ENCODE results near the gene ZPR1. TPM values are rescaled to one million over a fixed set of nuclear protein-coding genes. Genes with fewer than 3 reads are reported as not detected.

Gene ZPR1
- polyA plus RNA-seq, 1 donor = 41.3 TPM

DNA sequence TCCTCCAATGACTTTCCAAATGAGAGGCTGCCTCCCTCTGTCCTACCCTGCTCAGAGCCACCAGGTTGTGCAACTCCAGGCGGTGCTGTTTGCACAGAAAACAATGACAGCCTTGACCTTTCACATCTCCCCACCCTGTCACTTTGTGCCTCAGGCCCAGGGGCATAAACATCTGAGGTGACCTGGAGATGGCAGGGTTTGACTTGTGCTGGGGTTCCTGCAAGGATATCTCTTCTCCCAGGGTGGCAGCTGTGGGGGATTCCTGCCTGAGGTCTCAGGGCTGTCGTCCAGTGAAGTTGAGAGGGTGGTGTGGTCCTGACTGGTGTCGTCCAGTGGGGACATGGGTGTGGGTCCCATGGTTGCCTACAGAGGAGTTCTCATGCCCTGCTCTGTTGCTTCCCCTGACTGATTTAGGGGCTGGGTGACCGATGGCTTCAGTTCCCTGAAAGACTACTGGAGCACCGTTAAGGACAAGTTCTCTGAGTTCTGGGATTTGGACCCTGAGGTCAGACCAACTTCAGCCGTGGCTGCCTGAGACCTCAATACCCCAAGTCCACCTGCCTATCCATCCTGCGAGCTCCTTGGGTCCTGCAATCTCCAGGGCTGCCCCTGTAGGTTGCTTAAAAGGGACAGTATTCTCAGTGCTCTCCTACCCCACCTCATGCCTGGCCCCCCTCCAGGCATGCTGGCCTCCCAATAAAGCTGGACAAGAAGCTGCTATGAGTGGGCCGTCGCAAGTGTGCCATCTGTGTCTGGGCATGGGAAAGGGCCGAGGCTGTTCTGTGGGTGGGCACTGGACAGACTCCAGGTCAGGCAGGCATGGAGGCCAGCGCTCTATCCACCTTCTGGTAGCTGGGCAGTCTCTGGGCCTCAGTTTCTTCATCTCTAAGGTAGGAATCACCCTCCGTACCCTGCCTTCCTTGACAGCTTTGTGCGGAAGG, 44.8 kb upstream of the ZPR1 start:
- peaks cover 10% of the 10 kb centered on the region for H3K36me3 ChIP-seq (ENCODE audit: control insufficient read depth, insufficient read depth, low read length)
- H3K27me3 ChIP-seq (ENCODE audit: control insufficient read depth, insufficient read depth, low read length) = no peaks in the 10 kb centered on the region
- no peaks in the 10 kb centered on the region for H3K9me3 ChIP-seq (ENCODE audit: control insufficient read depth, low read depth, low read length)
- peak overlapping the region; percentile 21 for H3K4me3 ChIP-seq (ENCODE audit: low read length)
- no peak for DNase-seq
- H3K4me1 ChIP-seq (ENCODE audit: control insufficient read depth, insufficient read depth, low read length) = peaks cover 61% of the 10 kb centered on the region
- WGBS (ENCODE audit: insufficient coverage, low lambda C conversion rate) = no CpG with 5 or more reads among the region's 13 CpGs
- H3K27ac ChIP-seq (ENCODE audit: low read length) = peak overlapping the region; percentile 97

DNA sequence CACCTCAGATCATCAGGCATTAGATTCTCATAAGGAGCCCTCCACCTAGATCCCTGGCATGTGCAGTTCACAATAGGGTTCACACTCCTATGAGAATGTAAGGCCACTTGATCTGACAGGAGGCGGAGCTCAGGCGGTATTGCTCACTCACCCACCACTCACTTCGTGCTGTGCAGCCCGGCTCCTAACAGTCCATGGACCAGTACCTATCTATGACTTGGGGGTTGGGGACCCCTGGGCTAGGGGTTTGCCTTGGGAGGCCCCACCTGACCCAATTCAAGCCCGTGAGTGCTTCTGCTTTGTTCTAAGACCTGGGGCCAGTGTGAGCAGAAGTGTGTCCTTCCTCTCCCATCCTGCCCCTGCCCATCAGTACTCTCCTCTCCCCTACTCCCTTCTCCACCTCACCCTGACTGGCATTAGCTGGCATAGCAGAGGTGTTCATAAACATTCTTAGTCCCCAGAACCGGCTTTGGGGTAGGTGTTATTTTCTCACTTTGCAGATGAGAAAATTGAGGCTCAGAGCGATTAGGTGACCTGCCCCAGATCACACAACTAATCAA, 44.0 kb upstream of the ZPR1 start:
- H3K27me3 ChIP-seq (ENCODE audit: control insufficient read depth, insufficient read depth, low read length) = no peaks in the 10 kb centered on the region
- H3K4me1 ChIP-seq (ENCODE audit: control insufficient read depth, insufficient read depth, low read length) = peaks cover 62% of the 10 kb centered on the region
- no peak for DNase-seq
- WGBS (ENCODE audit: insufficient coverage, low lambda C conversion rate) = no CpG with 5 or more reads among the region's 7 CpGs
- peak overlapping the region; percentile 97 for H3K27ac ChIP-seq (ENCODE audit: low read length)
- peak overlapping the region; percentile 21 for H3K4me3 ChIP-seq (ENCODE audit: low read length)
- no peaks in the 10 kb centered on the region for H3K9me3 ChIP-seq (ENCODE audit: control insufficient read depth, low read depth, low read length)
- H3K36me3 ChIP-seq (ENCODE audit: control insufficient read depth, insufficient read depth, low read length) = peaks cover 10% of the 10 kb centered on the region

DNA sequence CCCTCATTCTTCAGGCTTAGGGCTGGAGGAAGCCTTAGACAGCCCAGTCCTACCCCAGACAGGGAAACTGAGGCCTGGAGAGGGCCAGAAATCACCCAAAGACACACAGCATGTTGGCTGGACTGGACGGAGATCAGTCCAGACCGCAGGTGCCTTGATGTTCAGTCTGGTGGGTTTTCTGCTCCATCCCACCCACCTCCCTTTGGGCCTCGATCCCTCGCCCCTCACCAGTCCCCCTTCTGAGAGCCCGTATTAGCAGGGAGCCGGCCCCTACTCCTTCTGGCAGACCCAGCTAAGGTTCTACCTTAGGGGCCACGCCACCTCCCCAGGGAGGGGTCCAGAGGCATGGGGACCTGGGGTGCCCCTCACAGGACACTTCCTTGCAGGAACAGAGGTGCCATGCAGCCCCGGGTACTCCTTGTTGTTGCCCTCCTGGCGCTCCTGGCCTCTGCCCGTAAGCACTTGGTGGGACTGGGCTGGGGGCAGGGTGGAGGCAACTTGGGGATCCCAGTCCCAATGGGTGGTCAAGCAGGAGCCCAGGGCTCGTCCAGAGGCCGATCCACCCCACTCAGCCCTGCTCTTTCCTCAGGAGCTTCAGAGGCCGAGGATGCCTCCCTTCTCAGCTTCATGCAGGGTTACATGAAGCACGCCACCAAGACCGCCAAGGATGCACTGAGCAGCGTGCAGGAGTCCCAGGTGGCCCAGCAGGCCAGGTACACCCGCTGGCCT, 42.5 kb upstream of the ZPR1 start:
- H3K27me3 ChIP-seq (ENCODE audit: control insufficient read depth, insufficient read depth, low read length) = no peaks in the 10 kb centered on the region
- no peak for DNase-seq
- peak overlapping the region; percentile 97 for H3K27ac ChIP-seq (ENCODE audit: low read length)
- H3K4me3 ChIP-seq (ENCODE audit: low read length) = peak overlapping the region; percentile 58
- H3K4me1 ChIP-seq (ENCODE audit: control insufficient read depth, insufficient read depth, low read length) = peaks cover 67% of the 10 kb centered on the region
- WGBS (ENCODE audit: insufficient coverage, low lambda C conversion rate) = no CpG with 5 or more reads among the region's 17 CpGs
- peaks cover 8% of the 10 kb centered on the region for H3K36me3 ChIP-seq (ENCODE audit: control insufficient read depth, insufficient read depth, low read length)
- H3K9me3 ChIP-seq (ENCODE audit: control insufficient read depth, low read depth, low read length) = no peaks in the 10 kb centered on the region

DNA sequence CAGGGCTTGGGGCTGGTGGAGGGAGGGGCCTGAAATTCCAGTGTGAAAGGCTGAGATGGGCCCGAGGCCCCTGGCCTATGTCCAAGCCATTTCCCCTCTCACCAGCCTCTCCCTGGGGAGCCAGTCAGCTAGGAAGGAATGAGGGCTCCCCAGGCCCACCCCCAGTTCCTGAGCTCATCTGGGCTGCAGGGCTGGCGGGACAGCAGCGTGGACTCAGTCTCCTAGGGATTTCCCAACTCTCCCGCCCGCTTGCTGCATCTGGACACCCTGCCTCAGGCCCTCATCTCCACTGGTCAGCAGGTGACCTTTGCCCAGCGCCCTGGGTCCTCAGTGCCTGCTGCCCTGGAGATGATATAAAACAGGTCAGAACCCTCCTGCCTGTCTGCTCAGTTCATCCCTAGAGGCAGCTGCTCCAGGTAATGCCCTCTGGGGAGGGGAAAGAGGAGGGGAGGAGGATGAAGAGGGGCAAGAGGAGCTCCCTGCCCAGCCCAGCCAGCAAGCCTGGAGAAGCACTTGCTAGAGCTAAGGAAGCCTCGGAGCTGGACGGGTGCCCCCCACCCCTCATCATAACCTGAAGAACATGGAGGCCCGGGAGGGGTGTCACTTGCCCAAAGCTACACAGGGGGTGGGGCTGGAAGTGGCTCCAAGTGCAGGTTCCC, 41.8 kb upstream of the ZPR1 start, which contains the start of gene APOC3:
TSS of gene APOC3 (plus strand) at position 383 of the 659 bp plus-strand sequence. CDS start 676 bp downstream, outside the sequence.
- peaks cover 4% of the 10 kb centered on the region for H3K36me3 ChIP-seq (ENCODE audit: control insufficient read depth, insufficient read depth, low read length)
- H3K27ac ChIP-seq (ENCODE audit: low read length) = peak within 1 kb of the TSS; percentile 97
- peak within 1 kb of the TSS; percentile 58 for H3K4me3 ChIP-seq (ENCODE audit: low read length)
- H3K4me1 ChIP-seq (ENCODE audit: control insufficient read depth, insufficient read depth, low read length) = peaks cover 66% of the 10 kb centered on the region
- no CpG with 5 or more reads among the region's 9 CpGs for WGBS (ENCODE audit: insufficient coverage, low lambda C conversion rate)
- no peaks in the 10 kb centered on the region for H3K27me3 ChIP-seq (ENCODE audit: control insufficient read depth, insufficient read depth, low read length)
- no peaks in the 10 kb centered on the region for H3K9me3 ChIP-seq (ENCODE audit: control insufficient read depth, low read depth, low read length)
- peak; percentile 87 to 88 for DNase-seq

DNA sequence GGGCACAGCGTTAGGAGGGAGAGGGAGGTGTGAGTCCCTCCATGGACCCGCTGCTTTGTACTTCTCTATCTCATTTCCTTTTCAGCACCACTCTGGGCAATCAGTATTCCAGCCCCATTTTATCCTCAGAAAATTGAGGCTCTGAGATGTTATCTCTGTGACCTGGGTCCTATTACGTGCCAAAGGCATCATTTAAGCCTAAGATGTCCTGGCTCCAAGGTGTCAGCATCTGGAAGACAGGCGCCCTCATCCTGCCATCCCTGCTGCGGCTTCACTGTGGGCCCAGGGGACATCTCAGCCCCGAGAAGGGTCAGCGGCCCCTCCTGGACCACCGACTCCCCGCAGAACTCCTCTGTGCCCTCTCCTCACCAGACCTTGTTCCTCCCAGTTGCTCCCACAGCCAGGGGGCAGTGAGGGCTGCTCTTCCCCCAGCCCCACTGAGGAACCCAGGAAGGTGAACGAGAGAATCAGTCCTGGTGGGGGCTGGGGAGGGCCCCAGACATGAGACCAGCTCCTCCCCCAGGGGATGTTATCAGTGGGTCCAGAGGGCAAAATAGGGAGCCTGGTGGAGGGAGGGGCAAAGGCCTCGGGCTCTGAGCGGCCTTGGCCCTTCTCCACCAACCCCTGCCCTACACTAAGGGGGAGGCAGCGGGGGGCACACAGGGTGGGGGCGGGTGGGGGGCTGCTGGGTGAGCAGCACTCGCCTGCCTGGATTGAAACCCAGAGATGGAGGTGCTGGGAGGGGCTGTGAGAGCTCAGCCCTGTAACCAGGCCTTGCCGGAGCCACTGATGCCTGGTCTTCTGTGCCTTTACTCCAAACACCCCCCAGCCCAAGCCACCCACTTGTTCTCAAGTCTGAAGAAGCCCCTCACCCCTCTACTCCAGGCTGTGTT, 41.1 kb upstream of the ZPR1 start:
- H3K27me3 ChIP-seq (ENCODE audit: control insufficient read depth, insufficient read depth, low read length) = no peaks in the 10 kb centered on the region
- peak overlapping the region; percentile 58 for H3K4me3 ChIP-seq (ENCODE audit: low read length)
- peak; percentile 91 to 97 for DNase-seq
- peaks cover 4% of the 10 kb centered on the region for H3K36me3 ChIP-seq (ENCODE audit: control insufficient read depth, insufficient read depth, low read length)
- no peaks in the 10 kb centered on the region for H3K9me3 ChIP-seq (ENCODE audit: control insufficient read depth, low read depth, low read length)
- H3K27ac ChIP-seq (ENCODE audit: low read length) = peak overlapping the region; percentile 97
- WGBS (ENCODE audit: insufficient coverage, low lambda C conversion rate) = no CpG with 5 or more reads among the region's 16 CpGs
- H3K4me1 ChIP-seq (ENCODE audit: control insufficient read depth, insufficient read depth, low read length) = peaks cover 70% of the 10 kb centered on the region

DNA sequence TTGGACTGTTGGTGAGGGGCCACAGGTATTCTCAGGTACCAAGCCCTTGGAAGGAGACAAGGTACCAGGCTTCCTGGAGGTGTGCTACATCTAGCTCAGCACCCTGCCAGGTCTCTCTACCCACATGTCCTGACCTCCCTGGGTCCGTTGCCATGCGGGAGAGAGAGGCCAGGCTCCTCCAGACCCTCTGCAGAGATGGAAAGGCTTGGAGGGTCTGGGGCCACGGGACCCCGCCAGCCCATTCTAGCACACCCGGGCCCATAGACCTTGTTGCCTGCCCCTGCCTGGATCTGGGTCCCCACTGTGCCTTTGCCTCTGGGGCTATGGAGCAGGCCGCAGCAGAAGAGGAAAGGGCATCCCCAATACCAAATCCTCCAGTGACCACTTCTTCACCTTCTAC, 39.6 kb upstream of the ZPR1 start:
- H3K36me3 ChIP-seq (ENCODE audit: control insufficient read depth, insufficient read depth, low read length) = peaks cover 2% of the 10 kb centered on the region
- H3K27me3 ChIP-seq (ENCODE audit: control insufficient read depth, insufficient read depth, low read length) = no peaks in the 10 kb centered on the region
- DNase-seq = no peak
- H3K27ac ChIP-seq (ENCODE audit: low read length) = peak overlapping the region; percentile 97
- no peak overlapping the region for H3K4me3 ChIP-seq (ENCODE audit: low read length)
- H3K9me3 ChIP-seq (ENCODE audit: control insufficient read depth, low read depth, low read length) = no peaks in the 10 kb centered on the region
- H3K4me1 ChIP-seq (ENCODE audit: control insufficient read depth, insufficient read depth, low read length) = peaks cover 81% of the 10 kb centered on the region
- WGBS (ENCODE audit: insufficient coverage, low lambda C conversion rate) = no CpG with 5 or more reads among the region's 6 CpGs

DNA sequence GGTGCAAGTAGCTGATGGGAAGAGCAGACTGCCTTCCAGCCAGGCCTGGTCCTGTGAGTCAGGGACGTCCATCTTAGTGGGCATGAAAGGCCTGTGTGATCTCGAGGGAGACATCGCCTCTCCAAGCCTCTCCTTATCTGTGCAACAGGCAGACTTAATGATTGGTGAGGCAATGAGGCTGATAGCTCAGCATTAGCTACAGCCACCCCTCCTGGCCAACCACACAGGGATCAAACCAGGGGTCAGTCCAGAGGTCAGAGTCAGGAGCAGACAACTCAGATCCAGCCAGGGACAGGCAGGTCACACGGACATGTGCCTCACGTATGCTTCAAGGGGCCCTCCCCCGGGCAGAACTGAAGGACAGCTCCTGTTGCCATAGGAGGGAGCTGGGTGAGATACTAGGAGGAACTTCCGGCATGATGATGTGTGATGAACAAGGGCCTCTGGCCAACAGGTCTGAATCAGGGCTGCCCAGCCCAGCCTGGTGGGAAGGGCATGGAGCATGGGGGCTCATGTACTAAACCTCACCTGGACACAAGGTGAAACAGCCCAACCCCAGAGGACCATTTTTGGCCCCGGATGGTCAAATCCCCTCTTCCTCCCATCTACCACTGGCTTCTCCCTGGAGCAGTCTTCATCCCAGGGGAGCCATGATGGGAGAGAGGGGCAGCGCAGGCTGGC, 39.1 kb upstream of the ZPR1 start:
- H3K27me3 ChIP-seq (ENCODE audit: control insufficient read depth, insufficient read depth, low read length) = no peaks in the 10 kb centered on the region
- peaks cover 78% of the 10 kb centered on the region for H3K4me1 ChIP-seq (ENCODE audit: control insufficient read depth, insufficient read depth, low read length)
- peak; percentile 90 to 95 for DNase-seq
- H3K9me3 ChIP-seq (ENCODE audit: control insufficient read depth, low read depth, low read length) = no peaks in the 10 kb centered on the region
- H3K4me3 ChIP-seq (ENCODE audit: low read length) = no peak overlapping the region
- peak overlapping the region; percentile 97 for H3K27ac ChIP-seq (ENCODE audit: low read length)
- WGBS (ENCODE audit: insufficient coverage, low lambda C conversion rate) = no CpG with 5 or more reads among the region's 9 CpGs
- H3K36me3 ChIP-seq (ENCODE audit: control insufficient read depth, insufficient read depth, low read length) = no peaks in the 10 kb centered on the region

DNA sequence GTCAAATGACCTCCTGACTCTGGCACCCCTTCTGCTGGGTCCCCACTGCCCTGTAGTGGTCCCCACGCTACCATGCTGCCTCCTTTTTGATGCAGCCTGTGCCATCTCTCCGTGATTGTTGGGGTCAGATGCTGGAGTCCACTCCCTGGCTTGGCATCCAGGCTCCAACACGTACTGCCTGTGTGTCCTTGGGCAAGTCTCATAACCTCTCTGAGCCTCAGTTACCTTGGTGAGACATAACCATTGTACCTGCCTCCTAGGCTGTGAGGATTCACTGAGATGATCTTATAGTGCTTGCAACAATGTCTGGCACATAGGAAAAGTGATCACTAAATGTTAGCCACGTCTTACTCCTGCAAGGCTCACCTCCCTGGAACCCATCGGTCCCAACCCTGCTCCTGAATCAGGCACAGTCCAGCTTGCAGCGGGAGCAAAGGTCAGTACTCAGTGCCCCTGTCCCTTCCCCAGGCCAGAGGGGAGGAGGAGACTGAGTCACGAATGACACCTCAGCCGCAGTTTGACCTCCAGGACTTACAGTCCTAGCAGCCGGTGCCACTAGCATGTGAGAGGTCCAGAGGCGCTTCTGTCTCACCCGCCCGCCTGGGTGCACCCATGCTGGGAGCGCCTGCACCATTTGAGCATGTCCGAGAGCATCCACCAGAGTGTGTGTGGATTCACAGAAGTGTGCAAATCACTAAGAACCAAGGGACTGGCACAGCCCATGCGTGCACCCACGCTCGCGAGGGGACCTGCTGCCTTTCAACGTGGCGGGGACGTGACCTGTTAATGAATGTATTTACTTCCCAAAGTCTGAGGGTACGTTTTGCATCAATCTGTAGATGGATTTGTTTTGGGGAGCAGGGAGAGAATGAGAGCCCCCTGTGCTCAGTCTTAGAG, 38.3 kb upstream of the ZPR1 start:
- H3K27me3 ChIP-seq (ENCODE audit: control insufficient read depth, insufficient read depth, low read length) = no peaks in the 10 kb centered on the region
- peak in 1 of 2 donors; percentile 49 for DNase-seq
- H3K9me3 ChIP-seq (ENCODE audit: control insufficient read depth, low read depth, low read length) = peaks cover 5% of the 10 kb centered on the region
- no peak overlapping the region for H3K4me3 ChIP-seq (ENCODE audit: low read length)
- peak overlapping the region; percentile 97 for H3K27ac ChIP-seq (ENCODE audit: low read length)
- peaks cover 7% of the 10 kb centered on the region for H3K36me3 ChIP-seq (ENCODE audit: control insufficient read depth, insufficient read depth, low read length)
- peaks cover 77% of the 10 kb centered on the region for H3K4me1 ChIP-seq (ENCODE audit: control insufficient read depth, insufficient read depth, low read length)
- no CpG with 5 or more reads among the region's 22 CpGs for WGBS (ENCODE audit: insufficient coverage, low lambda C conversion rate)
